RPMI7951 (cell line): ENCODE data around the gene DNMT3A. TPM values are rescaled to one million over a fixed set of nuclear protein-coding genes. Genes with fewer than 3 reads are reported as not detected.
"Not testable (repeated sequence)": the region's sequence is repeated elsewhere in the genome, so short reads cannot be mapped to it uniquely, and the experiment has no call there.

Source experiments
- DNase-seq: peaks from one replicate; pipeline ENCODE4 v3.0.0-alpha.2; 2012; ENCODE audit warnings: low read depth
- total RNA-seq: library from RNA; depleted of rRNA; stranded (reverse); fragments of >200 nt; shearing (Covaris generic); gene quantifications from 2 replicates; pipeline ENCODE4 v1.2.3, GENCODE V29; 2014

Gene DNMT3A
- total RNA-seq, 1 experiment from 2014 or later: 1.4 TPM

DNA sequence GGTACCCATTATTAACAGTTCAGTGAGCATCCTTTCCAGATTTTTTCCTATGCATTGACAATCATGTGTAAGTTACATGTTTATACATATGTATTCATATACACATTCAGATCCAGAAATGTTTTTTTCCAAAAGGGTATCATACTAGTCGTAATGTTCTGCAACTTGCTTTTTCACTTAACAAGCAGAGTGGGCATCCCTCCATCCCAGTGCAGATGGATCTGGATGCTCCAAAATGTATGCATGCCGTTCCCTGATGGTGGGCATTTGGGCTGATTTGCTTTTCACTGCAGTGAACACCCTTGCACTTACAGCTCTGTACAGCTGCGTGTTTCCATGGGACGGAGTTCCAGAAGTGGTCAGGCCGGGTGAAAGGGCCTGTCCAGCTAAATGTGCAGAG is 57.0 kb downstream of the DNMT3A start:
- DNase-seq: no peak

DNA sequence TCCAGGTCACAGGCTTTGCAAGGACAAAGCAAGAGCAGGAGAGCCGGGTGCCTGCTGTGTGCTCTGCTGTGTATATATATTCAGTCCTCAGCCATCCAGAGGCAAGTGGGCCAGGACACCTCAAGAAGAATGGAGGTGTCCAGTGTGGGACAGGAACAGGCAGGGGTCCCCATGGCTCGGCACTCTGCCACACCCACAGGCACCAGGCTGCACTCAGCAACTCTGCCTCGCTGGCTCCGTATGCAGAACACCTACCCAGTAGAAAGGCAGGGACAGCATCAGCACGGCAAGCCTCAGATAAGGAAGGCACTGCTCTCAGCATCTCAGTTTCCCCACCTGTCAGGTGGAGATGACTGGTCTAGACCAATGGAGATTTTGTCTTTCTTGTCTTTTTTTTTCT is 57.8 kb downstream of the DNMT3A start:
- DNase-seq: no peak

GRCh38 chr2:25281941-25282340 is 59.8 kb downstream of the DNMT3A start:
- DNase-seq: no peak

- no peak for DNase-seq
Measured at GRCh38 chr2:25281522-25281921, 60.2 kb downstream of the DNMT3A start.

DNA sequence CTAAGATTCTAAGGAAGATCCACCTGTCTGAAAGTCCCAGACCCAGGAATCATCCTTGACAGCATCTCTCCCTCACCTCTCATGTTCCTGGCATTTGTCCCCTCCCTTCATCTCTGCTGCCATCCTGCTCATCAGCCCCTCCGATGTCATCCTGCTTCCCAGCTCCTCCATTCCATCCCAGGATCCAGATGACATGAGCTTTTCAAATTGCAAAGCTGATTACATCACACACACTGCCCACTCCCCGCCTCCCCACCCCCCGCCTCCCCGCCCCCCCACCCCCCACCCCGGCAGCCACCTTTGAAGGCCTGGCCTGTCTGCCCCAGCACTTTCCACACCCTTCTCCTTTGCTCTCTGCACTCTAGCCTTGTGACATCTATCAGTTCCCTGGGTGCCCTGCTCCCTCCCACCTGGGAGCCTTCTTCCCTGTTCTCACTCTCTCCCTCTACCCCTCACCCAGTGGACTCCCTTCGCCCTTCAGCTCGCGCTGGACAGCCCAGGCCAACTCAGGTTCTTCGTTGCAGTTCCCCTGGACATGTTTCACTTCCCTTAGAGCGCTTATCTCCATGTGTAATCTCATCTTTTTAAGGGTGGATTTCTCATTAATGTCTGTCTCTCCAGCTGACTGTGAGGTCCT is 61.6 kb downstream of the DNMT3A start:
- DNase-seq: no peak

DNA sequence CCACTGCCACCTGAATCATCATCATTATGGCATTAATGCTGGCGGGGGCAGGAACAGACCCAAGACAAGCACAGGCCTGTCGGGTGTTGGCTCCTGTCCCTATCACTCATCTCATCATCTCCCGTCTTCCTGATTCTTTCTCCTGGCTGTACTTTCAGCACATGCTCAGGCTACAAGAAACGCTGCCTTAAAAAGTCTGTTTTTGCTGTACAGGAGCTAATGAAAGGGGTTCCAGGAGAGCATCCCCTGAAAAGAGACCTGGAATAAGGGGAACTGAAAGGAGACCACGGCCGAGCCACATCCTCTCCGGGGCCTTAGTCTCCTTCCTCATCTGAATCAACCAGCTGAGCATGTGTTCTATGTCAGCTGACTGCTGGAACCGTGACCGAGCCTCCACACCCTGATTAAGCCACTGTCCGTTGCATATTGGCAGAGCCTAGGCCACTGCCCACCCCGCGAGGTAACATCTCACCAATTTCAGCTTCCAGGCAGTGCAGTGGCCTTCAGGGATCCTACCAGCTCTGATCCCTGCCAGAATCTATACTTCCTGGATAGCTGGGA is 62.6 kb downstream of the DNMT3A start:
- DNase-seq: no peak

GRCh38 chr2:25276569-25277465 is 64.9 kb downstream of the DNMT3A start:
- no peak for DNase-seq

GRCh38 chr2:25275575-25275965 is 66.2 kb downstream of the DNMT3A start:
- no peak for DNase-seq

- DNase-seq: no peak
Measured at GRCh38 chr2:25274868-25275574, 66.7 kb downstream of the DNMT3A start.

DNA sequence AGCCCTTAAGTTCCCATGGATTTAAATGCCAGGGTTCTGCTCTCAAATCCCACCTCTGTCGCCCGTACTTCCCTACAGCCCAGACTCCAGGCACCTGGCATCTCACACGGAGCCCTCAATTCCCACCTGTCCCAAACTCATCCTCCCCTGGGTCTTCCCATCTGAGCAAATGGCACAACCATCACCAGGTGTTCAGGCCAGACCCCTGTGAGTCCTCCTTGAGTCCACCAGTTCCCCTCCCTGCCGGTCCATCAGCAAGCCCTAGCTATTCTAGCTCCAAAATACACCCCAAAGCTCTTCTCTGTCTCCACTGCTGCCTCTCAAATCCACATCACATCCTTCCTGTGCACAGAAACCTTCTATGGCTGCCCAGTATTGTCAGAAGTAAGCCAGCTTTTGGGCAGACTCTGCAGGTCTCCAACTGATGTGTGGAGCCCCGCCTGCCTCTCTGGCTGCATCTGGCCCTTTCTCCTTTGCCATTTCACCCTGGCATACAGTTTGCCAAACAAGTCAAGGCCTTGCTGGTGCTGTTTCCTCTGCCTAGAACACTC is 67.7 kb downstream of the DNMT3A start:
- no peak for DNase-seq

DNA sequence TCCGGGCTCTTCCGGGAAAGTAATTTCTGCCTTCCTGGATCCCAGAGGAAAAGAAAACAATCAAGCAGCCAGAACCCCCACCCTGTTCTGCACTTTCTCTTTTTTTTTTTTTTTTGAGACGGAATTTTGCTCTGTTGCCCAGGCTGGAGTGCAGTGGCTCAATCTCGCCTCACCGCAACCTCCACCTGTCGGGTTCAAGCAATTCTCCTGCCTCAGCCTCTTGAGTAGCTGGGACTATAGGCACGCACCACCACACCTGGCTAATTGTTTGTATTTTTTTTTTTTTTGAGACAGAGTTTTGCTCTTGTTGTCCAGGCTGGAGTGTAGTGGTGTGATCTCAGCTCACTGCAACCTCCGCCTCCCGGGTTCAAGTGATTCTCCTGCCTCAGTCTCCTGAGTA is 69.0 kb downstream of the DNMT3A start:
- not testable (repeated sequence) for DNase-seq

DNA sequence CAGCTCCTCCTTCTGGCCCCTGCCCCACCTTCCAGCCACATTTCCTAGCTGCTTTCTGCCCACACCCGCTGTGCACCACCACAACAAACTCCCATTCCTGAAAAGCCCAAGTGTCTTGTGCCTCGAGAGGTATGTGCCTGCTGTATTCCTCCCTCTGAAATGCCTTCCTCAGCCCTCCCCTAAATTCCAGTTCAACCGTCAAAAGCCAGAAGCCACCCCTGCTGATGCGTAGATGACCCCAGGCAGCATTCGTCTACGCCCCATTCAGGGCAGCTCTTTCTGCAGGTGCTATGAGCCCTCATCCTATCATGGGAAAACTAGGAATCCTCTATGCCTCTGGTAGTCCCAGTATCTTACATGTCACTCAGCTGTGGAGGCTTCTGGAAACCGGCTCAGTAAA is 71.7 kb downstream of the DNMT3A start:
- DNase-seq: no peak

DNA sequence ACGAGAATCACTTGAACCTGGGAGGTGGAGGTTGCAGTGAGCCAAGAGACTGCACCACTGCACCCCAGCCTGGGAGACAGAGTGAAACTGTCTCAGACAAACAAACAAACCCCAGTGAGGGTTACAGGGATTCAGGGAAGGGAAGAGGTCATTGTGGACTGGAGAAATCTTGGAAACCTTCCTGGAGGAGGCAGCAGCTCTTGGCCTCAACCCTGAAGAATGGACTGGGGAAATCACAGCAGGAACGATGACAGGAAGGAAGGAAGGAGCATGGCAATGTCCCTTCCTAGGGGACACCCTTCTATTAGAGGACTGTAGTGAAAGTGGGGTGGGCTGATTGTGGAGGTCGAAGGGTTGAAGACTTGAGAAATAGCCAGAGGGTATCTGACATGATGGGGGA is 72.5 kb downstream of the DNMT3A start:
- DNase-seq: no peak

DNA sequence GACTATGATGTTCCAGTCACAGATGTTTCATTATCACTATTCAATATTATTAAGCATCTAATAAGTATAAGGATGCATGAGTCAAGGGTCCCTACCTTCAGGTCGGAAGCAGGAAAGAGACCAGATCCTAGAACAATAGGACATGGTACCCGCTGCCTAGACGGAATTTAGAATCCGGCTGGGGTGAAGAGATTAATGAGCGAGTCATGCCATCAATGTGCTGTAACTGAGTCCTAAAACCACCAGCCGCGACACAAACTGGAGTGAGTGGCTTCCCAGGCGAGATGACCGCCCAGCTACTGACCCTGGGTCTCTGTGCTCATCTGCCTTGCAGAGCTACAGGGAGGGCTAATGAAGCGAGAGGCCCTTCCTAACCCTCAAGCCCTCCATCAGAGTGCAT is 73.6 kb downstream of the DNMT3A start:
- DNase-seq: no peak

- no peak for DNase-seq
Measured at GRCh38 chr2:25266399-25266798, 75.3 kb downstream of the DNMT3A start.

- DNase-seq: no peak
Measured at GRCh38 chr2:25265802-25266201, 75.9 kb downstream of the DNMT3A start.

DNA sequence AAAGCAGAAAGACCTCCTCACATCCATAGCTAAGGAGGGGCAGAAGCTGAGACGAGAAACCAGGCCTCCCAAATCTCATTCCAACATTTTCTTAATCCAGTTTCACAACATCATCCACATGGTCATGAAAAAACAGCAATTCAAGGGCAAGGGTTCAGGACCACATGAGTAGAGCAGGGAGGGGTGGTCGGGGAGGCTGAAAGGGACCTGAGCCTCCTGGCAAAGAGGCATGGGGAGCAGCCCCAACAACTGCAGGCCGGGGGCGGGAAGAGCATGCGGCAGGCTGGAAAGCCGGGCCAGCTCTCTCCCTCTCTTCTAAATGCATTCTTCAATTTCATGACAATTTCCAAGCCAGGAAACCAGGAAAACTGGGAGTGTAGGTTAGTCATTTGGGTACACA is 76.7 kb downstream of the DNMT3A start:
- no peak for DNase-seq

DNA sequence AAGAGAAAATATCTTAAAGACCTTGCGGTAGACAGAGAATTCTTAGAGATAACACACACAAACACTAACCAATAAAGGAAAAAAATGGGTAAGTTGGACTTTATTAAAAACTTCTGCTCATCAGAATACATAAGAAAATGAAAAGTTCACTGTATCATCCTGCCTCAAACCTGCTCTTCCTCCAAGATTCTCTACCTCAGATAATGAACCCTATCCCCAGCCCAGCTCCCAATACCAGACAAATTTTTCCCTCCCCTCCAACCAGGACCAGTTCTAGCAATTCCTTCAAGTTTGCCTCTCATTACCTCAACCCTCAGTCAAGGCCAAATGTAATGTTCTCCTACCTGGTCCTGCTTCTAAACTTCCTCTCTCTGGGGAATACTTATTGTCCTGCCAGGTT is 79.4 kb downstream of the DNMT3A start:
- no peak for DNase-seq

DNA sequence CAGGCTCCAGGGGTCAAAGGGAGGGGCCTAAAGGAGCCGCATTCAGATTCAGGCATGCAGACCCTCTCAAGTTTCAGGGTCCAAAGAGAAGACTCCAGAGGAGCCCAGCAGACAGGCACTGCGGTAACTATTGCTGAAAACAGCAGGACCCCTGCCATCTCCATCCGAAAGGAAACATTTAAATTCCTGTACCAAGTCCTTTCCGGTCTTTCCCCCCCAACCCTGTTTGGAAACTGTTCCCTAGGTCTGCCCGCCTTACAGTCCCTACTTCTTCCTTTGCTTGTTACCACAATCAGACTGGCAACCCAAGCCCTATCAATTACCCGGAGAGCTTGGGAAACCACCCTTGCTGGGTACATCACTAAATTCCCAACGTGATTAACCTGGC is 82.0 kb downstream of the DNMT3A start:
- DNase-seq: no peak

- DNase-seq: no peak
Measured at GRCh38 chr2:25258847-25259736, 82.6 kb downstream of the DNMT3A start.
